ENCODE results near the gene SALL4.

GRCh38 chr20:51833326-51833725, 31.0 kb upstream of the SALL4 start:
- TF ChIP-seq, protein P1, sequence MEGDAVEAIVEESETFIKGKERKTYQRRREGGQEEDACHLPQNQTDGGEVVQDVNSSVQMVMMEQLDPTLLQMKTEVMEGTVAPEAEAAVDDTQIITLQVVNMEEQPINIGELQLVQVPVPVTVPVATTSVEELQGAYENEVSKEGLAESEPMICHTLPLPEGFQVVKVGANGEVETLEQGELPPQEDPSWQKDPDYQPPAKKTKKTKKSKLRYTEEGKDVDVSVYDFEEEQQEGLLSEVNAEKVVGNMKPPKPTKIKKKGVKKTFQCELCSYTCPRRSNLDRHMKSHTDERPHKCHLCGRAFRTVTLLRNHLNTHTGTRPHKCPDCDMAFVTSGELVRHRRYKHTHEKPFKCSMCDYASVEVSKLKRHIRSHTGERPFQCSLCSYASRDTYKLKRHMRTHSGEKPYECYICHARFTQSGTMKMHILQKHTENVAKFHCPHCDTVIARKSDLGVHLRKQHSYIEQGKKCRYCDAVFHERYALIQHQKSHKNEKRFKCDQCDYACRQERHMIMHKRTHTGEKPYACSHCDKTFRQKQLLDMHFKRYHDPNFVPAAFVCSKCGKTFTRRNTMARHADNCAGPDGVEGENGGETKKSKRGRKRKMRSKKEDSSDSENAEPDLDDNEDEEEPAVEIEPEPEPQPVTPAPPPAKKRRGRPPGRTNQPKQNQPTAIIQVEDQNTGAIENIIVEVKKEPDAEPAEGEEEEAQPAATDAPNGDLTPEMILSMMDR (IDR thresholded peaks at IDR 0.05; ENCODE audit: low read depth, low read length, missing input control): no peak
- no peak for TF ChIP-seq FOXA1 (IDR thresholded peaks at IDR 0.05)
- TF ChIP-seq, protein P2, sequence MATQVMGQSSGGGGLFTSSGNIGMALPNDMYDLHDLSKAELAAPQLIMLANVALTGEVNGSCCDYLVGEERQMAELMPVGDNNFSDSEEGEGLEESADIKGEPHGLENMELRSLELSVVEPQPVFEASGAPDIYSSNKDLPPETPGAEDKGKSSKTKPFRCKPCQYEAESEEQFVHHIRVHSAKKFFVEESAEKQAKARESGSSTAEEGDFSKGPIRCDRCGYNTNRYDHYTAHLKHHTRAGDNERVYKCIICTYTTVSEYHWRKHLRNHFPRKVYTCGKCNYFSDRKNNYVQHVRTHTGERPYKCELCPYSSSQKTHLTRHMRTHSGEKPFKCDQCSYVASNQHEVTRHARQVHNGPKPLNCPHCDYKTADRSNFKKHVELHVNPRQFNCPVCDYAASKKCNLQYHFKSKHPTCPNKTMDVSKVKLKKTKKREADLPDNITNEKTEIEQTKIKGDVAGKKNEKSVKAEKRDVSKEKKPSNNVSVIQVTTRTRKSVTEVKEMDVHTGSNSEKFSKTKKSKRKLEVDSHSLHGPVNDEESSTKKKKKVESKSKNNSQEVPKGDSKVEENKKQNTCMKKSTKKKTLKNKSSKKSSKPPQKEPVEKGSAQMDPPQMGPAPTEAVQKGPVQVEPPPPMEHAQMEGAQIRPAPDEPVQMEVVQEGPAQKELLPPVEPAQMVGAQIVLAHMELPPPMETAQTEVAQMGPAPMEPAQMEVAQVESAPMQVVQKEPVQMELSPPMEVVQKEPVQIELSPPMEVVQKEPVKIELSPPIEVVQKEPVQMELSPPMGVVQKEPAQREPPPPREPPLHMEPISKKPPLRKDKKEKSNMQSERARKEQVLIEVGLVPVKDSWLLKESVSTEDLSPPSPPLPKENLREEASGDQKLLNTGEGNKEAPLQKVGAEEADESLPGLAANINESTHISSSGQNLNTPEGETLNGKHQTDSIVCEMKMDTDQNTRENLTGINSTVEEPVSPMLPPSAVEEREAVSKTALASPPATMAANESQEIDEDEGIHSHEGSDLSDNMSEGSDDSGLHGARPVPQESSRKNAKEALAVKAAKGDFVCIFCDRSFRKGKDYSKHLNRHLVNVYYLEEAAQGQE (IDR thresholded peaks at IDR 0.05): no peak
- TF ChIP-seq HNF4G (IDR thresholded peaks at IDR 0.05): no peak
